ENCODE data around the gene ABCB1. TPM values are rescaled to one million over a fixed set of nuclear protein-coding genes. Genes with fewer than 3 reads are reported as not detected.

The ABCB1 gene
- total and polyA plus RNA-seq, 12 donors = 1.3 to 7.1 (median 2.7) TPM

DNA sequence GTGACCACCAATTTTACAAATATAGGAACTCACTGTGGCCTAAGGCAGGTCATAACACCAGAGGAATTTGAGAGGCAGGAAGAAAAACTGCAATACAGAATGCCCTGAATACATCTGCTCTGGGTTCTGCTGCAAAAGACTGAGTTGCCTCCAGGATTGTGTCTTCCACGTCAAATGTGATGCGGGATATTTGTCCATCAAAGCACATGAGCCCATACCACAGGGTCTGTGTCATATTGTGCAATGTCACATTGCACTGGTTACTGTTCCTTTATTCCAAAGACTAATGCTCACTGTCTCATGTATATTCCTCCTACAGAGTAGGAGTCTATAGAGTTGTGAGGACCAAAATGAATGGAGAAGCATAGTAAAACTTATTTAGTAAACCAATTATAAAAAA is 66.6 kb downstream of the ABCB1 start:
- Histone ChIP-seq H3K27me3 (peaks cover 0 to 3% (median 0%) of the 10 kb centered on the region in 7 donors), H3K4me1 (no peaks in the 10 kb centered on the region), H3K9me3 (no peaks in the 10 kb centered on the region), H3K36me3 (no peaks in the 10 kb centered on the region), H3K27ac (no peak overlapping the region), H3K4me3 (no peak overlapping the region)
- 89 to 98% methylated on average over 2 of the region's 2 CpGs for WGBS, 2 donors
- no peak for DNase-seq
- TF ChIP-seq CTCF (IDR thresholded peaks at IDR 0.05) = no peak
- intact Hi-C loops (cut with DNase I) = no loop called here
- no peak for ATAC-seq

- Histone ChIP-seq H3K4me1 (no peaks in the 10 kb centered on the region), H3K27me3 (no peaks in the 10 kb centered on the region), H3K9me3 (no peaks in the 10 kb centered on the region), H3K36me3 (no peaks in the 10 kb centered on the region), H3K4me3 (no peak overlapping the region), H3K27ac (no peak overlapping the region)
- no peak for ATAC-seq
- intact Hi-C loops (cut with DNase I) = no loop called here
- TF ChIP-seq CTCF (IDR thresholded peaks at IDR 0.05) = no peak
- DNase-seq = no peak
Measured at GRCh38 chr7:87530126-87530525, 70.6 kb downstream of the ABCB1 start.

- ATAC-seq = no peak
- Histone ChIP-seq H3K4me3 (no peak overlapping the region), H3K4me1 (no peaks in the 10 kb centered on the region), H3K36me3 (no peaks in the 10 kb centered on the region), H3K27ac (no peak overlapping the region), H3K9me3 (no peaks in the 10 kb centered on the region), H3K27me3 (no peaks in the 10 kb centered on the region)
- TF ChIP-seq CTCF (IDR thresholded peaks at IDR 0.05) = no peak
- DNase-seq = no peak
- intact Hi-C loops (cut with DNase I) = no loop called here
- 68 to 73% methylated on average over 2 of the region's 2 CpGs for WGBS, 2 donors
Measured at GRCh38 chr7:87528730-87529129, 72.0 kb downstream of the ABCB1 start.

- H3K4me1 ChIP-seq = peaks cover 0 to 16% (median 3%) of the 10 kb centered on the region in 9 donors
- no peak overlapping the region for H3K4me3 ChIP-seq
- no peaks in the 10 kb centered on the region for H3K9me3 ChIP-seq
- no peak for TF ChIP-seq CTCF (IDR thresholded peaks at IDR 0.05)
- no peak for DNase-seq
- H3K36me3 ChIP-seq = peaks cover 0 to 14% (median 0%) of the 10 kb centered on the region in 9 donors
- 49 to 63% methylated on average over 2 of the region's 2 CpGs for WGBS, 2 donors
- H3K27me3 ChIP-seq = no peaks in the 10 kb centered on the region
- no peak overlapping the region for H3K27ac ChIP-seq
- ATAC-seq = no peak
- intact Hi-C loops (cut with DNase I) = no loop called here
Measured at GRCh38 chr7:87518735-87519134, 81.9 kb downstream of the ABCB1 start.
